Hepatocyte (in vitro differentiated cells): ENCODE results near the gene HOXD3. TPM values are rescaled to one million over a fixed set of nuclear protein-coding genes. Genes with fewer than 3 reads are reported as not detected.
A peak's percentile ranks its signal among the peaks of the same experiment; 100 is the strongest.

Experiments used
- DNase-seq: peaks from one replicate; pipeline ENCODE4 v3.0.0-alpha.2; 2016; ENCODE audit warnings: low spot score
- H2AFZ ChIP-seq: fragments of 200-600 bp; sonication (generic); 2 replicates; pipeline ENCODE4 v1.6.0; 2016; ENCODE audit warnings: antibody characterized with exemption, mild to moderate bottlenecking
- H3K27ac ChIP-seq: fragments of 200-600 bp; sonication (generic); 2 replicates; pipeline ENCODE4 v1.5.1; 2016; ENCODE audit warnings: mild to moderate bottlenecking
- H3K27me3 ChIP-seq: fragments of 200-600 bp; sonication (generic); 2 replicates; pipeline ENCODE4 v1.6.1; 2016
- H3K36me3 ChIP-seq: fragments of 200-600 bp; sonication (generic); replicated peaks from 2 replicates; pipeline ENCODE4 v1.5.1; 2016; ENCODE audit warnings: low read depth; ENCODE audit not compliant: insufficient read depth
- H3K4me1 ChIP-seq: fragments of 200-600 bp; sonication (generic); 2 replicates; pipeline ENCODE4 v1.5.1; 2016; ENCODE audit warnings: mild to moderate bottlenecking, moderate library complexity; ENCODE audit not compliant: insufficient read depth
- H3K4me2 ChIP-seq: fragments of 200-600 bp; sonication (generic); 2 replicates; pipeline ENCODE4 v1.6.0; 2016
- H3K4me3 ChIP-seq: fragments of 200-600 bp; sonication (generic); 2 replicates; pipeline ENCODE4 v1.5.1; 2016; ENCODE audit warnings: mild to moderate bottlenecking
- H3K79me2 ChIP-seq: fragments of 200-600 bp; sonication (generic); 2 replicates; pipeline ENCODE4 v1.6.0; 2017; ENCODE audit warnings: mild to moderate bottlenecking
- H3K9me2 ChIP-seq: fragments of 200-600 bp; sonication (generic); replicated peaks from 2 replicates; pipeline ENCODE4 v1.6.0; 2017; ENCODE audit warnings: mild to moderate bottlenecking; ENCODE audit not compliant: insufficient read depth
- H3K9me3 ChIP-seq: fragments of 200-600 bp; sonication (generic); 2 replicates; pipeline ENCODE4 v1.5.1; 2016; ENCODE audit warnings: low read depth, mild to moderate bottlenecking
- H4K20me1 ChIP-seq: fragments of 200-600 bp; sonication (generic); 2 replicates; pipeline ENCODE4 v1.6.0; 2016; ENCODE audit warnings: mild to moderate bottlenecking; ENCODE audit not compliant: insufficient read depth, poor library complexity, severe bottlenecking
- EZH2 ChIP-seq: fragments of 200-600 bp; sonication (generic); IDR thresholded peaks from 2 replicates; pipeline ENCODE4 v1.6.1; 2016; ENCODE audit warnings: antibody characterized with exemption, mild to moderate bottlenecking, borderline replicate concordance
- EZH2phosphoT487 ChIP-seq: fragments of 200-600 bp; sonication (generic); IDR thresholded peaks from one replicate; pipeline ENCODE4 v1.6.1; 2018; ENCODE audit warnings: antibody characterized with exemption, mild to moderate bottlenecking, low read depth, moderate library complexity; ENCODE audit not compliant: unreplicated experiment, severe bottlenecking
- WGBS: methylation state at CpG from one replicate; pipeline ENCODE4 v1.1.6; 2016; ENCODE audit warnings: low lambda C conversion rate; ENCODE audit errors: missing lambda C conversion rate; 5-methylcytosine and 5-hydroxymethylcytosine counted together
- polyA plus RNA-seq: library from polyadenylated mRNA; unstranded; fragments of >200 nt; fragmentation: Nextera tagmentation; extraction: Ambion mirVana; gene quantifications from 2 replicates; pipeline ENCODE4 v1.2.1, GENCODE V29; 2016
- total RNA-seq: library from RNA; depleted of rRNA; stranded (reverse); fragments of >200 nt; gene quantifications from 2 replicates; pipeline ENCODE4 v1.2.3, GENCODE V29; 2014
- TF ChIP-seq, protein P1 (sequence below): fragments of 200-600 bp; sonication (generic); IDR thresholded peaks from 2 replicates; pipeline ENCODE4 v1.5.1; 2016; ENCODE audit warnings: antibody characterized with exemption, mild to moderate bottlenecking; ENCODE audit not compliant: poor library complexity

HOXD3 gene
- total and polyA plus RNA-seq, 2 experiments from 2014 or later: 0.13 TPM; not detected in 1

DNA sequence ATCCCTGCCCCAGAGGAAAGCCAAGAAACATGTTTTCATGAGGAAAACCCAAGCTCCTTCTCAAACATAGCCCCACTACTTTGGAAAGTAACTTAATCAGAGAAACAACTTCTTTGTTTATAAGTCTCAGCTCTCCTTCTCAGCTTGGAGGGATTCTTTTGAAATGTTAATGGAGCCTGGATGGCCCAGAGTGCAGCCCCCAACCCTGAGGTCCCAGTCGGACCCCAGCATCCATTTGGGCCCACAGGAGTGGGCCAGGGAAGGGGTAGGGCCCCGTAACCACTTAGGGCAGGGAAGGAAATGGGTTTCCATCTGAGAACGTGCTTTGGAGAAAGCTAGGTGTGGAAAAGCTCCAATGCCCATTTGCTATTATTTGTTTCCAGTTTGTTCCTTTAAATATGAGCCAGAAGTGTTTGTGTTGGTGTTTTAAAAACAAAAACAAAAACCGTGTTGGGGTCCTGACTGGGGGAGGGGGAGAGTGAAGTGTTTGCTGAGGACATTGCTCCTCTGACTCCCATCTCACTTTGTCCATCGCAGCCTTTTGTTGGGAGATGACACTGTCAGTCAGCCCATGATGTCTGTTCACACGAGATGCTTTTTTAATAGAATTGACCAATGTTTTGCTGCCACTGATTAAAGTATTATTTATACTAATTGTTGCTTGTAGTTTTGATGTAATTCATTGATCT lies 1.6 kb upstream of the HOXD3 start:
- TF ChIP-seq EZH2phosphoT487 (no peak), EZH2 (no peak)
- TF ChIP-seq, protein P1, sequence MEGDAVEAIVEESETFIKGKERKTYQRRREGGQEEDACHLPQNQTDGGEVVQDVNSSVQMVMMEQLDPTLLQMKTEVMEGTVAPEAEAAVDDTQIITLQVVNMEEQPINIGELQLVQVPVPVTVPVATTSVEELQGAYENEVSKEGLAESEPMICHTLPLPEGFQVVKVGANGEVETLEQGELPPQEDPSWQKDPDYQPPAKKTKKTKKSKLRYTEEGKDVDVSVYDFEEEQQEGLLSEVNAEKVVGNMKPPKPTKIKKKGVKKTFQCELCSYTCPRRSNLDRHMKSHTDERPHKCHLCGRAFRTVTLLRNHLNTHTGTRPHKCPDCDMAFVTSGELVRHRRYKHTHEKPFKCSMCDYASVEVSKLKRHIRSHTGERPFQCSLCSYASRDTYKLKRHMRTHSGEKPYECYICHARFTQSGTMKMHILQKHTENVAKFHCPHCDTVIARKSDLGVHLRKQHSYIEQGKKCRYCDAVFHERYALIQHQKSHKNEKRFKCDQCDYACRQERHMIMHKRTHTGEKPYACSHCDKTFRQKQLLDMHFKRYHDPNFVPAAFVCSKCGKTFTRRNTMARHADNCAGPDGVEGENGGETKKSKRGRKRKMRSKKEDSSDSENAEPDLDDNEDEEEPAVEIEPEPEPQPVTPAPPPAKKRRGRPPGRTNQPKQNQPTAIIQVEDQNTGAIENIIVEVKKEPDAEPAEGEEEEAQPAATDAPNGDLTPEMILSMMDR: no peak
- no peak for DNase-seq
- peaks cover 98% of the 10 kb centered on the region for H3K27me3 ChIP-seq
- no peak overlapping the region for H3K4me3 ChIP-seq
- H2AFZ ChIP-seq: no peak overlapping the region
- no peaks in the 10 kb centered on the region for H3K36me3 ChIP-seq
- WGBS: 23% methylated on average over 6 of the region's 6 CpGs
- H3K79me2 ChIP-seq: no peaks in the 10 kb centered on the region
- no peaks in the 10 kb centered on the region for H3K9me2 ChIP-seq
- H3K4me1 ChIP-seq: peaks cover 17% of the 10 kb centered on the region
- no peaks in the 10 kb centered on the region for H4K20me1 ChIP-seq
- no peak overlapping the region for H3K4me2 ChIP-seq
- H3K27ac ChIP-seq: no peak overlapping the region
- no peaks in the 10 kb centered on the region for H3K9me3 ChIP-seq

DNA sequence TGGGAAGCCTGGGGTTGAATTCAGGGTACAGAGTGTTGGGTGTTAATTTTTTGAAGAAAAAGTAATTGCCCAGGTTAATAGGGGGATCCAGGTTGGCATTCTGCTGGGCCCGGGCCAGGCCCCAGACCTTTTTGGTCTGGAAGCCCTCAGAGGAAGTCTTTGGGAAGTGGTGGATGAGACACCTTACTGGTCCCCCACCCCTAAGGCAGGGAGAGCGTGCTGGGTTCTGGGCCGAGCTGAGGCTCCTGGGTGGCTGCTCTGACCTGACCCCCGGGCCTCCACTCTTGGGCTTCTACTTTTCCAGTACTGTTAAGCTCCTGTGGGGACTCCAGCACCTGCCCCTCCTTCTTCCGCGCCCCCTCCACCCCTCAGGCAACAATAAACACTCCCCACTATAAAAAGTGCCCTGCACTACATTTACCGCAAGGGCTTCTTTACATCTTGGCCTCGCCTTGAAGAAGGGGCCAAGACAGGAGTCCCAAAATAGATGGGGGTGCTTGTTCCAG lies 753 bp upstream of the HOXD3 start:
- Histone ChIP-seq H3K4me3 (no peak overlapping the region), H3K36me3 (no peaks in the 10 kb centered on the region), H3K4me1 (peaks cover 20% of the 10 kb centered on the region), H3K27ac (no peak overlapping the region), H3K79me2 (no peaks in the 10 kb centered on the region), H2AFZ (no peak overlapping the region), H3K4me2 (no peak overlapping the region), H3K9me3 (no peaks in the 10 kb centered on the region), H4K20me1 (no peaks in the 10 kb centered on the region), H3K9me2 (no peaks in the 10 kb centered on the region), H3K27me3 (peaks cover 98% of the 10 kb centered on the region)
- WGBS: 26% methylated on average over 8 of the region's 8 CpGs
- no peak for TF ChIP-seq EZH2phosphoT487
- no peak for DNase-seq

DNA sequence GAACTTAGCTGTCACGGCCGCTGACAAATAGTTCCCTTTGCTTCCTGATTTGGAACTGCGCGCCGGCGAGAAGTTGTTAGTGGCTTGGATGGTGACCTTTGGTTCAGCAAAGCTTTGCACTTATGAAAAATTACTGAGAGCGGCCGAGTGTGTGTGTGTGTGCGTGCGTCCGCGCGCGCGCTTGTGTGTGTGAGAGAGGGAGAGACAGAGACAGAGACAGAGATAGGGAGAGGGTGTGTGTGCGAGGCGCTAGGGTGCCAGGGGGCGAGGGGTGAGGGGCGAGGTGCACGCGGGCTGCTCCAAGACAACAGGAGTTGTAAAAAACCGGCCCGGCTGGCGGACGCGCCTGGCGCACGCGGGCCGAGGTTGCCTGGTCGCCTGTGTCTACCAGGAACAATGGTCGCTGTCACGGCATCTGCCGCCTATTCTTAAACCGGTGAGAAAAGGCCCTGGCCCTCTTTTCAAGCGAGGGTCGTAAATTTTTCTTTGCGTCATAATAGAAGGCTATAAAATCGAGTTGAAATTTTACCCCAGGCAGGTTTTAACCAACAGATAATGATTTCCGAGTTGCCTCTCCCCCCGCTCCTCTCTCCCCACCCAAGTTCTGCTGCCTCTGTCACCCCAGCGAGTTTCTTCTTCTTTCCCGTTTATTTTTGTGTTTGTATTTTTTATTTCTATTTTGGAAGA lies 535 bp downstream of the HOXD3 start:
- peak overlapping the region; percentile 68 for H3K4me2 ChIP-seq

More for the DNA sequence above, 535 bp downstream of the HOXD3 start:
- Histone ChIP-seq H3K9me2 (no peaks in the 10 kb centered on the region), H3K79me2 (no peaks in the 10 kb centered on the region), H3K27ac (no peak overlapping the region), H3K4me1 (peaks cover 23% of the 10 kb centered on the region), H4K20me1 (no peaks in the 10 kb centered on the region), H2AFZ (peak overlapping the region; percentile 35), H3K4me3 (no peak overlapping the region), H3K9me3 (no peaks in the 10 kb centered on the region), H3K36me3 (no peaks in the 10 kb centered on the region), H3K27me3 (peaks cover 100% of the 10 kb centered on the region)
- no peak for DNase-seq
- WGBS: 6% methylated on average over 36 of the region's 43 CpGs
- TF ChIP-seq, protein P1: no peak
- TF ChIP-seq EZH2phosphoT487: peak; percentile 84
- peak; percentile 99 for TF ChIP-seq EZH2
